ENCODE measurements around the gene HELZ. TPM values are rescaled to one million over a fixed set of nuclear protein-coding genes. Genes with fewer than 3 reads are reported as not detected.

The HELZ gene
- total and polyA plus RNA-seq, 2 donors (not counting 3 experiments of a cell fraction or from before 2014, with no cell fraction given): 8.0 to 47.3 TPM

DNA sequence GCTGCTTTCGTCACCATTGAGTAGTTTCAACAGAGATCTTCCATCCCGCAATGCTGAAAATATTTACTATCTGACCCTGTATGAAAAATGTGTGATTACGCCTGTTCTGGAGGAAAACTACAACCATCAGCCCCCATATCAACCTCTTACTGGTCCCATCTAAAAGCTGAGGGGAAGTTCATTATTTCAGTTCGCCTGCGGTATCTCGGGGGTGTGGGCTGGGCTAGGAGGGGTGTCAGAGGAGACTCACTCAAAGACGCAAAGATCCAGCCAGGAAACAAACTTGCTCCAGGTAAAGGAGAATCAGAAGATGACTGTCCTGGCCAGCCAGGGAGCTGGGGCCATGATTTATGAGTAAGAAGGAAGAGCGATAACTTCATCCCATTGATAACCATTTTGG, 187.0 kb downstream of the HELZ start:
- POLR2A ChIA-PET: no interaction called here
- BruUV-seq (replicated peaks): no TSS peak
- no peaks in the 10 kb centered on the region for H3K9me3 ChIP-seq (replicated peaks; ENCODE audit: control insufficient read depth, insufficient read depth, low read length)

DNA sequence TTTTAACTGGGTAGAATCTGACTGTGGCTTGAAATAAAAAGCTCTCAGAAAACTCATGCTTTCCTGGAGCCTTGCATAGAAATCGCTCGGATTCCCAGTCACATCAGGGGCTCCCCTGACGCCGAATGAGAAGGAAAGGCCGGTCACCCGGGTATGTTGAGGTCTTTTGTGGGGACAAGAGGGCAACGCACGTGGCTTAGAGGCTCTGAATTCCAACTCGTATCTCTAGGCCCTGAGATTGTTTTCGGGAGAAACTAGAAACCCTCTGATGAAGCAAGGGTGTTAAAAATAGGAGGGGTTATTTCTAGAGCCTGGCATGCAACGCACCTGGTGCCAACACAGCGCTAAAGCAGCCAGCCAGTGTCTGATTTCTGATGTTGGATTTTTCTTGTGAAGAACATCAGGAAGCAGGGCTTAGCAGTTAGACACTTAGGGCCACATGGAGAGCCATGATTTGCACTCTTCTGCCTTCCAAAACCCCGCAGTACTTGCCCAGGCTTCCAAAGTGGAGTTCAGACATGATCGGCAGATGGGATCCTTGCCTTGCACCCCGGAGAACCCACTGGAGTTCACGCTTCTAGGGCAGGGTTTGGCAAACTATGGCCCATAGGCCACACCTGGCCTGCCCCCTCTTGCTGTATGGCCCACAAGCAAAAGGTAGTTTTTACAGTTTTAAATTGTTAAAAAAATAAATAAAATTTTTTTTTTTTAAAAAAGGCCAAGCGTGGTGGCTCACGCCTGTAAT, 188.1 kb downstream of the HELZ start:
- Histone ChIP-seq H2AFZ (ENCODE audit: low read depth, low read length) (no peak overlapping the region), H3K4me3 (replicated peaks in 1 of 3; ENCODE audit: insufficient read depth in 1 of 3, low read depth in 1 of 3, low read length in 3 of 3) (no peak overlapping the region), H3K27me3 (ENCODE audit: control insufficient read depth in 2 of 2, insufficient read depth in 2 of 2, low read length in 2 of 2) (no peaks in the 10 kb centered on the region), H3K79me2 (ENCODE audit: control insufficient read depth, insufficient read depth, low read length) (no peaks in the 10 kb centered on the region), H3K36me3 (ENCODE audit: control insufficient read depth in 2 of 2, extremely low read depth in 1 of 2, insufficient read depth in 2 of 2, low read length in 2 of 2) (no peaks in the 10 kb centered on the region), H3K9me1 (replicated peaks; ENCODE audit: control insufficient read depth, extremely low read depth, insufficient read depth, low read length) (no peaks in the 10 kb centered on the region), H3K4me2 (ENCODE audit: insufficient read depth, low read length) (no peak overlapping the region), H3K9ac (replicated peaks; ENCODE audit: extremely low read depth, insufficient read depth, low read length) (no peak overlapping the region), H4K20me1 (replicated peaks; ENCODE audit: control insufficient read depth, extremely low read depth, insufficient read depth, low read length) (no peaks in the 10 kb centered on the region), H3K9me3 (replicated peaks; ENCODE audit: control insufficient read depth, insufficient read depth, low read length) (no peaks in the 10 kb centered on the region), H3K27ac (ENCODE audit: insufficient read depth, low read depth, low read length) (no peak overlapping the region), H3K4me1 (ENCODE audit: control insufficient read depth, extremely low read depth, insufficient read depth, low read length) (no peaks in the 10 kb centered on the region)
- ChIA-PET CTCF (no interaction called here), POLR2A (no interaction called here)
- intact Hi-C loops (cut with micrococcal nuclease): no loop called here
- DNase-seq (ENCODE audit: low read depth, low spot score): no peak
- no peak for FAIRE-seq
- TF ChIP-seq POLR2AphosphoS5 (IDR thresholded peaks at IDR 0.05; ENCODE audit: insufficient read depth, low read depth, low read length): no peak
- no peak for TF ChIP-seq POLR2A (IDR thresholded peaks at IDR 0.05; ENCODE audit: low read depth, low read length)
- no peak for TF ChIP-seq GATA2 (IDR thresholded peaks at IDR 0.05; ENCODE audit: insufficient read depth, insufficient read length, low read depth, low read length)
- no peak for TF ChIP-seq EZH2 (IDR thresholded peaks at IDR 0.05; ENCODE audit: borderline replicate concordance, low read depth, low read length, severe bottlenecking)
- no peak for TF ChIP-seq JUN (IDR thresholded peaks at IDR 0.05; ENCODE audit: borderline replicate concordance, insufficient read depth, insufficient read length, low read depth)
- TF ChIP-seq FOS (IDR thresholded peaks at IDR 0.05; ENCODE audit: borderline replicate concordance, insufficient read depth, low read length): no peak
- dilution Hi-C loops (cut with MboI; ENCODE audit: extremely low pct_ligation_motif_present, low sequenced_read_pairs): no loop called here
- no TSS peak for BruUV-seq (replicated peaks)

More for the DNA sequence above, 187.0 kb downstream of the HELZ start:
- Histone ChIP-seq H3K79me2 (ENCODE audit: control insufficient read depth, insufficient read depth, low read length) (no peaks in the 10 kb centered on the region), H3K4me1 (ENCODE audit: control insufficient read depth, extremely low read depth, insufficient read depth, low read length) (no peaks in the 10 kb centered on the region), H3K9me1 (replicated peaks; ENCODE audit: control insufficient read depth, extremely low read depth, insufficient read depth, low read length) (no peaks in the 10 kb centered on the region), H3K27ac (ENCODE audit: insufficient read depth, low read depth, low read length) (no peak overlapping the region), H3K27me3 (ENCODE audit: control insufficient read depth in 2 of 2, insufficient read depth in 2 of 2, low read length in 2 of 2) (no peaks in the 10 kb centered on the region), H3K9ac (replicated peaks; ENCODE audit: extremely low read depth, insufficient read depth, low read length) (no peak overlapping the region), H3K36me3 (ENCODE audit: control insufficient read depth in 2 of 2, extremely low read depth in 1 of 2, insufficient read depth in 2 of 2, low read length in 2 of 2) (no peaks in the 10 kb centered on the region), H2AFZ (ENCODE audit: low read depth, low read length) (no peak overlapping the region), H3K4me2 (ENCODE audit: insufficient read depth, low read length) (no peak overlapping the region), H3K4me3 (replicated peaks in 1 of 3; ENCODE audit: insufficient read depth in 1 of 3, low read depth in 1 of 3, low read length in 3 of 3) (no peak overlapping the region), H4K20me1 (replicated peaks; ENCODE audit: control insufficient read depth, extremely low read depth, insufficient read depth, low read length) (no peaks in the 10 kb centered on the region)
- CTCF ChIA-PET: no interaction called here
- no peak for FAIRE-seq
- TF ChIP-seq, protein P1, sequence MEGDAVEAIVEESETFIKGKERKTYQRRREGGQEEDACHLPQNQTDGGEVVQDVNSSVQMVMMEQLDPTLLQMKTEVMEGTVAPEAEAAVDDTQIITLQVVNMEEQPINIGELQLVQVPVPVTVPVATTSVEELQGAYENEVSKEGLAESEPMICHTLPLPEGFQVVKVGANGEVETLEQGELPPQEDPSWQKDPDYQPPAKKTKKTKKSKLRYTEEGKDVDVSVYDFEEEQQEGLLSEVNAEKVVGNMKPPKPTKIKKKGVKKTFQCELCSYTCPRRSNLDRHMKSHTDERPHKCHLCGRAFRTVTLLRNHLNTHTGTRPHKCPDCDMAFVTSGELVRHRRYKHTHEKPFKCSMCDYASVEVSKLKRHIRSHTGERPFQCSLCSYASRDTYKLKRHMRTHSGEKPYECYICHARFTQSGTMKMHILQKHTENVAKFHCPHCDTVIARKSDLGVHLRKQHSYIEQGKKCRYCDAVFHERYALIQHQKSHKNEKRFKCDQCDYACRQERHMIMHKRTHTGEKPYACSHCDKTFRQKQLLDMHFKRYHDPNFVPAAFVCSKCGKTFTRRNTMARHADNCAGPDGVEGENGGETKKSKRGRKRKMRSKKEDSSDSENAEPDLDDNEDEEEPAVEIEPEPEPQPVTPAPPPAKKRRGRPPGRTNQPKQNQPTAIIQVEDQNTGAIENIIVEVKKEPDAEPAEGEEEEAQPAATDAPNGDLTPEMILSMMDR (IDR thresholded peaks at IDR 0.05; ENCODE audit: extremely low read depth in 1 of 2, insufficient read depth in 1 of 2, low read depth in 1 of 2, low read length in 2 of 2): no peak
- TF ChIP-seq MYC (IDR thresholded peaks at IDR 0.05; ENCODE audit: low read depth, low read length): no peak
- TF ChIP-seq POLR2A (IDR thresholded peaks at IDR 0.05; ENCODE audit: low read depth, low read length): no peak
- no peak for DNase-seq (ENCODE audit: low read depth, low spot score)
- intact Hi-C loops (cut with micrococcal nuclease): no loop called here
- dilution Hi-C loops (cut with MboI; ENCODE audit: extremely low pct_ligation_motif_present, low sequenced_read_pairs): no loop called here
